Liver (tissue), 3 donors: ENCODE results near the gene HMMR.

Experiments
- FOXA1 ChIP-seq: IDR thresholded peaks from 2 replicates; pipeline ENCODE4 v1.6.1; 2016; ENCODE audit warnings: antibody characterized with exemption
- GABPA ChIP-seq, 2 donors: IDR thresholded peaks in 1 of 2; conservative IDR thresholded peaks in 1 of 2; 2 replicates each; pipeline ENCODE4 v1.6.1; 2016; ENCODE audit warnings: antibody characterized with exemption in 2 of 2, mild to moderate bottlenecking in 1 of 2, moderate library complexity in 1 of 2
- JUND ChIP-seq, 2 donors: IDR thresholded peaks; 2 replicates each; pipeline ENCODE4 v1.6.1; 2016; ENCODE audit warnings: antibody characterized with exemption in 2 of 2
- RAD21 ChIP-seq, 2 donors: IDR thresholded peaks; 2 replicates each; pipeline ENCODE4 v1.6.1; 2016; ENCODE audit warnings: antibody characterized with exemption in 2 of 2, mild to moderate bottlenecking in 2 of 2
- TAF1 ChIP-seq: conservative IDR thresholded peaks from 2 replicates; pipeline ENCODE4 v1.6.1; 2016; ENCODE audit warnings: antibody characterized with exemption, mild to moderate bottlenecking
- TF ChIP-seq, protein P1 (sequence below): fragments of 150-350 bp; IDR thresholded peaks from 2 replicates; pipeline ENCODE4 v1.5.1; 2017; ENCODE audit warnings: improper control_type of control experiment, low read depth, low read length; ENCODE audit not compliant: missing input control
- TF ChIP-seq, protein P2 (sequence below): IDR thresholded peaks from 2 replicates; pipeline ENCODE4 v1.6.1; 2016; ENCODE audit warnings: antibody characterized with exemption
- TF ChIP-seq, protein P3 (sequence below): IDR thresholded peaks from 2 replicates; pipeline ENCODE4 v1.6.1; 2016; ENCODE audit warnings: antibody characterized with exemption, mild to moderate bottlenecking
- TF ChIP-seq, protein P4 (sequence below): IDR thresholded peaks from 2 replicates; pipeline ENCODE4 v1.6.1; 2016; ENCODE audit warnings: antibody characterized with exemption
- donor health status: healthy.
- donor health status: healthy.

DNA sequence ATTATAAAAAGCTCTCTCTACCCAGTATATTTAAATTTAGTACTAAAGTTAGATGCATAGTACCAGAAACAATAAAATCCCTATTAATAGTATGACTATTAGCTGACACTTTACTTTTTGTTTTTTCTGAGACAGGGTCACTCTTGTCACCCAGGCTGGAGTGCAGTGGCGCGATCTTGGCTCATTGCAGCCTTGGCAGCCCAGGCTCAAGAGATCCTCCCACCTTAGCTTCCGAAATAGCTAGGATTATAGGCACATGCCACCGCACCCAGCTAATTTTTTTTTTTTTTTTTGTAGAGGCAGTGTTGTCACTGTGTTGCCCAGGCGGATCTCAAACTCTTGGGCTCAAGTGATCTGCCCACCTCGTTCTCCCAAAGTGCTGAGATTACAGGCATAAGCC, 15.1 kb upstream of the HMMR start:
- TF ChIP-seq, protein P1, sequence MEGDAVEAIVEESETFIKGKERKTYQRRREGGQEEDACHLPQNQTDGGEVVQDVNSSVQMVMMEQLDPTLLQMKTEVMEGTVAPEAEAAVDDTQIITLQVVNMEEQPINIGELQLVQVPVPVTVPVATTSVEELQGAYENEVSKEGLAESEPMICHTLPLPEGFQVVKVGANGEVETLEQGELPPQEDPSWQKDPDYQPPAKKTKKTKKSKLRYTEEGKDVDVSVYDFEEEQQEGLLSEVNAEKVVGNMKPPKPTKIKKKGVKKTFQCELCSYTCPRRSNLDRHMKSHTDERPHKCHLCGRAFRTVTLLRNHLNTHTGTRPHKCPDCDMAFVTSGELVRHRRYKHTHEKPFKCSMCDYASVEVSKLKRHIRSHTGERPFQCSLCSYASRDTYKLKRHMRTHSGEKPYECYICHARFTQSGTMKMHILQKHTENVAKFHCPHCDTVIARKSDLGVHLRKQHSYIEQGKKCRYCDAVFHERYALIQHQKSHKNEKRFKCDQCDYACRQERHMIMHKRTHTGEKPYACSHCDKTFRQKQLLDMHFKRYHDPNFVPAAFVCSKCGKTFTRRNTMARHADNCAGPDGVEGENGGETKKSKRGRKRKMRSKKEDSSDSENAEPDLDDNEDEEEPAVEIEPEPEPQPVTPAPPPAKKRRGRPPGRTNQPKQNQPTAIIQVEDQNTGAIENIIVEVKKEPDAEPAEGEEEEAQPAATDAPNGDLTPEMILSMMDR = no peak
- TF ChIP-seq, protein P2, sequence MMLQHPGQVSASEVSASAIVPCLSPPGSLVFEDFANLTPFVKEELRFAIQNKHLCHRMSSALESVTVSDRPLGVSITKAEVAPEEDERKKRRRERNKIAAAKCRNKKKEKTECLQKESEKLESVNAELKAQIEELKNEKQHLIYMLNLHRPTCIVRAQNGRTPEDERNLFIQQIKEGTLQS = no peak
- TF ChIP-seq RAD21 (IDR thresholded peaks at IDR 0.05) = no peak
- no peak for TF ChIP-seq TAF1
- no peak for TF ChIP-seq FOXA1
- TF ChIP-seq, protein P3, sequence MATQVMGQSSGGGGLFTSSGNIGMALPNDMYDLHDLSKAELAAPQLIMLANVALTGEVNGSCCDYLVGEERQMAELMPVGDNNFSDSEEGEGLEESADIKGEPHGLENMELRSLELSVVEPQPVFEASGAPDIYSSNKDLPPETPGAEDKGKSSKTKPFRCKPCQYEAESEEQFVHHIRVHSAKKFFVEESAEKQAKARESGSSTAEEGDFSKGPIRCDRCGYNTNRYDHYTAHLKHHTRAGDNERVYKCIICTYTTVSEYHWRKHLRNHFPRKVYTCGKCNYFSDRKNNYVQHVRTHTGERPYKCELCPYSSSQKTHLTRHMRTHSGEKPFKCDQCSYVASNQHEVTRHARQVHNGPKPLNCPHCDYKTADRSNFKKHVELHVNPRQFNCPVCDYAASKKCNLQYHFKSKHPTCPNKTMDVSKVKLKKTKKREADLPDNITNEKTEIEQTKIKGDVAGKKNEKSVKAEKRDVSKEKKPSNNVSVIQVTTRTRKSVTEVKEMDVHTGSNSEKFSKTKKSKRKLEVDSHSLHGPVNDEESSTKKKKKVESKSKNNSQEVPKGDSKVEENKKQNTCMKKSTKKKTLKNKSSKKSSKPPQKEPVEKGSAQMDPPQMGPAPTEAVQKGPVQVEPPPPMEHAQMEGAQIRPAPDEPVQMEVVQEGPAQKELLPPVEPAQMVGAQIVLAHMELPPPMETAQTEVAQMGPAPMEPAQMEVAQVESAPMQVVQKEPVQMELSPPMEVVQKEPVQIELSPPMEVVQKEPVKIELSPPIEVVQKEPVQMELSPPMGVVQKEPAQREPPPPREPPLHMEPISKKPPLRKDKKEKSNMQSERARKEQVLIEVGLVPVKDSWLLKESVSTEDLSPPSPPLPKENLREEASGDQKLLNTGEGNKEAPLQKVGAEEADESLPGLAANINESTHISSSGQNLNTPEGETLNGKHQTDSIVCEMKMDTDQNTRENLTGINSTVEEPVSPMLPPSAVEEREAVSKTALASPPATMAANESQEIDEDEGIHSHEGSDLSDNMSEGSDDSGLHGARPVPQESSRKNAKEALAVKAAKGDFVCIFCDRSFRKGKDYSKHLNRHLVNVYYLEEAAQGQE = no peak
- TF ChIP-seq, protein P4, sequence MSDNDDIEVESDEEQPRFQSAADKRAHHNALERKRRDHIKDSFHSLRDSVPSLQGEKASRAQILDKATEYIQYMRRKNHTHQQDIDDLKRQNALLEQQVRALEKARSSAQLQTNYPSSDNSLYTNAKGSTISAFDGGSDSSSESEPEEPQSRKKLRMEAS = no peak
- TF ChIP-seq JUND (IDR thresholded peaks at IDR 0.05) = no peak
- TF ChIP-seq GABPA (IDR thresholded peaks at IDR 0.05 in 1 of 2, conservative IDR thresholded peaks at IDR 0.05 in 1 of 2) = no peak
